HCT116 (cell line): Measurements from ENCODE around the gene ARAP1. TPM values are rescaled to one million over a fixed set of nuclear protein-coding genes. Genes with fewer than 3 reads are reported as not detected.

Source experiments
- ATAC-seq: fragments of 200-7000 bp; cut with Tn5 transposase; 2 replicates; pipeline ENCODE4 v1.9.1; 2020; ENCODE audit warnings: mild to moderate bottlenecking, moderate library complexity
- BruUV-seq: library from RNA; stranded (reverse); fragments of 400-500 nt; replicated peaks from 2 replicates; lab custom pipeline; 2021; lab: Mats Ljungman, UMichigan
- CTCF ChIA-PET: fragments of 300-600 bp; sonication (Branson Sonifier 250); formaldehyde crosslinking; loops from one replicate; lab custom pipeline; 2021; ENCODE audit warnings: antibody characterized with exemption; lab: Charles Lee
- POLR2A ChIA-PET: fragments of 300-600, 350-600 bp; sonication (Branson Sonifier 250); formaldehyde crosslinking; loops from one replicate; lab custom pipeline; 2021; ENCODE audit warnings: antibody characterized with exemption; lab: Charles Lee
- RAD21 ChIA-PET, 2 experiments: fragments of 300-600 bp; sonication (Branson Sonifier 250); formaldehyde crosslinking; loops; one replicate each; lab custom pipeline; 2023; ENCODE audit warnings: low total read pairs in 2 of 2; ENCODE audit not compliant: uncharacterized antibody in 2 of 2, unreplicated experiment in 2 of 2, low non-redundant PET in 1 of 2; lab: Charles Lee
- DNase-seq: peaks from one replicate; pipeline ENCODE4 v3.0.0-alpha.2; 2010; ENCODE audit warnings: low read depth, low spot score
- H2AFZ ChIP-seq: fragments of 200-600 bp; shearing (Covaris generic), sonication (generic); 2 replicates; pipeline ENCODE4 v1.6.1; 2017; ENCODE audit warnings: low read depth, mixed run types, mixed read lengths, antibody characterized with exemption, low read length; ENCODE audit not compliant: poor library complexity, severe bottlenecking
- H3K27ac ChIP-seq: 2 replicates; pipeline ENCODE4 v1.5.1; 2012; ENCODE audit warnings: low read depth, low read length
- H3K27me3 ChIP-seq: fragments of 200-600 bp; sonication (generic); 2 replicates; pipeline ENCODE4 v1.6.1; 2016; ENCODE audit warnings: mixed run types, low read length, mixed read lengths; ENCODE audit not compliant: insufficient read depth
- H3K36me3 ChIP-seq, 2 experiments: fragments of 200-500 bp in 1 of 2; fragments of 200-600 bp in 1 of 2; sonication (Bioruptor generic) in 1 of 2; sonication (generic) in 1 of 2; 2 replicates each; pipeline versions ENCODE4 v1.5.1 to v1.6.1; 2014 to 2016; ENCODE audit warnings: low read length in 2 of 2, inconsistent platforms in 1 of 2, mixed read lengths in 1 of 2, mixed run types in 1 of 2; ENCODE audit not compliant: insufficient read depth in 2 of 2, control insufficient read depth in 1 of 2
- H3K4me1 ChIP-seq, 2 experiments: fragments of 200-600 bp in 1 of 2; sonication (generic) in 1 of 2; 2 replicates each; pipeline versions ENCODE4 v1.5.1 to v1.6.1; 2012 to 2017; ENCODE audit warnings: low read length in 2 of 2, inconsistent platforms in 1 of 2, mild to moderate bottlenecking in 1 of 2, mixed read lengths in 1 of 2, mixed run types in 1 of 2, moderate library complexity in 1 of 2; ENCODE audit not compliant: insufficient read depth in 2 of 2, control insufficient read depth in 1 of 2
- H3K4me2 ChIP-seq: fragments of 200-600 bp; sonication (generic); 2 replicates; pipeline ENCODE4 v1.6.1; 2017; ENCODE audit warnings: mixed run types, low read length, mixed read lengths
- H3K4me3 ChIP-seq, 2 experiments: fragments of 200-600 bp in 1 of 2; sonication (generic) in 1 of 2; replicated peaks in 1 of 2; 2 replicates each; pipeline ENCODE4 v1.5.1; 2011 to 2016; ENCODE audit warnings: low read length in 2 of 2, control low read depth in 1 of 2, low read depth in 1 of 2, mild to moderate bottlenecking in 1 of 2, mixed read lengths in 1 of 2, mixed run types in 1 of 2
- H3K79me2 ChIP-seq: fragments of 200-600 bp; sonication (generic); 2 replicates; pipeline ENCODE4 v1.6.1; 2017; ENCODE audit warnings: mild to moderate bottlenecking, mixed run types, low read length, moderate library complexity, mixed read lengths; ENCODE audit not compliant: insufficient read depth
- H3K9ac ChIP-seq: fragments of 200-600 bp; sonication (generic); 2 replicates; pipeline ENCODE4 v1.6.1; 2016; ENCODE audit warnings: low read length, mixed read lengths
- H3K9me2 ChIP-seq: fragments of 200-600 bp; sonication (generic), shearing (Covaris generic); 2 replicates; pipeline ENCODE4 v1.6.1; 2017; ENCODE audit warnings: mixed run types, mild to moderate bottlenecking, moderate library complexity; ENCODE audit not compliant: insufficient read depth
- H3K9me3 ChIP-seq, 2 experiments: fragments of 200-500 bp in 1 of 2; fragments of 200-600 bp in 1 of 2; sonication (Bioruptor generic) in 1 of 2; sonication (generic) in 1 of 2; 2 replicates each; pipeline ENCODE4 v1.6.1; 2014 to 2017; ENCODE audit warnings: low read length in 2 of 2, mixed read lengths in 2 of 2, inconsistent platforms in 1 of 2, low read depth in 1 of 2, mild to moderate bottlenecking in 1 of 2, mixed run types in 1 of 2, moderate library complexity in 1 of 2; ENCODE audit not compliant: control insufficient read depth in 1 of 2, insufficient read depth in 1 of 2
- H4K20me1 ChIP-seq: fragments of 200-600 bp; sonication (generic), shearing (Covaris generic); 2 replicates; pipeline ENCODE4 v1.6.1; 2017; ENCODE audit warnings: mixed run types, mild to moderate bottlenecking, moderate library complexity; ENCODE audit not compliant: insufficient read depth
- CBX3 ChIP-seq: IDR thresholded peaks from 2 replicates; pipeline ENCODE4 v1.6.1; 2012; ENCODE audit warnings: low read depth
- CEBPB ChIP-seq: IDR thresholded peaks from 2 replicates; pipeline ENCODE4 v1.6.1; 2012; ENCODE audit warnings: low read depth
- ELF1 ChIP-seq: IDR thresholded peaks from 2 replicates; pipeline ENCODE4 v1.6.1; 2012; ENCODE audit warnings: low read depth, borderline replicate concordance
- EZH2 ChIP-seq: fragments of 200-600 bp; sonication (generic); IDR thresholded peaks from 2 replicates; pipeline ENCODE4 v1.6.1; 2017; ENCODE audit warnings: antibody characterized with exemption, mixed run types
- EZH2phosphoT487 ChIP-seq: fragments of 200-600 bp; IDR thresholded peaks from 2 replicates; pipeline ENCODE4 v1.6.1; 2018; ENCODE audit warnings: antibody characterized with exemption, borderline replicate concordance
- JUND ChIP-seq: IDR thresholded peaks from 2 replicates; pipeline ENCODE4 v1.6.1; 2012
- MAX ChIP-seq: IDR thresholded peaks from 2 replicates; pipeline ENCODE4 v1.6.1; 2012
- POLR2A ChIP-seq: IDR thresholded peaks from 2 replicates; pipeline ENCODE4 v1.7.0; 2011; ENCODE audit warnings: borderline replicate concordance; ENCODE audit not compliant: insufficient read depth, insufficient read length; ENCODE audit errors: extremely low read depth
- ZFX ChIP-seq: fragments of 450-650 bp; IDR thresholded peaks from 2 replicates; pipeline ENCODE4 v1.6.1; 2017
- intact Hi-C: fragments of 100-400 bp; cut with micrococcal nuclease; formaldehyde crosslinking; loops from 2 replicates; pipeline ENCODE4 v1.10.0; 2022
- total RNA-seq: library from RNA; stranded (reverse); gene quantifications from one replicate; pipeline ENCODE4 v1.2.1, GENCODE V29; 2021; ENCODE audit not compliant: unreplicated experiment
- TF ChIP-seq, protein P1 (sequence below): IDR thresholded peaks from 2 replicates; pipeline ENCODE4 v1.6.1; 2012; ENCODE audit warnings: low read depth

The ARAP1 gene
- total RNA-seq, 1 experiment from 2014 or later: 57.4 TPM

- Histone ChIP-seq H3K9me3 (peaks cover 9 to 15% of the 10 kb centered on the region in 2 experiments; a peak in 2 of 4 replicates), H3K27ac (no peak overlapping the region), H3K4me1 (no peaks in the 10 kb centered on the region; a peak in 1 of 4 replicates), H3K79me2 (no peaks in the 10 kb centered on the region), H3K9me2 (no peaks in the 10 kb centered on the region), H2AFZ (no peak overlapping the region), H3K36me3 (no peaks in the 10 kb centered on the region), H3K27me3 (peaks cover 35% of the 10 kb centered on the region), H4K20me1 (no peaks in the 10 kb centered on the region), H3K9ac (no peak overlapping the region), H3K4me2 (no peak overlapping the region), H3K4me3 (no peak overlapping the region)
- intact Hi-C loops: no loop called here
- no peak for ATAC-seq
- RAD21 ChIA-PET: no interaction called here
- CTCF ChIA-PET: interaction anchor here (2.5 kb wide), 1 partner anchor 13 kb away, joined by 12 read pairs; no protein-coding TSS in a partner anchor
- no peak for DNase-seq
- POLR2A ChIA-PET: no interaction called here
- TF ChIP-seq EZH2phosphoT487: no peak
- no peak for TF ChIP-seq JUND
- TF ChIP-seq CBX3: no peak
- no peak for TF ChIP-seq POLR2A
- no peak for TF ChIP-seq ZFX
- TF ChIP-seq MAX: no peak
- TF ChIP-seq, protein P1, sequence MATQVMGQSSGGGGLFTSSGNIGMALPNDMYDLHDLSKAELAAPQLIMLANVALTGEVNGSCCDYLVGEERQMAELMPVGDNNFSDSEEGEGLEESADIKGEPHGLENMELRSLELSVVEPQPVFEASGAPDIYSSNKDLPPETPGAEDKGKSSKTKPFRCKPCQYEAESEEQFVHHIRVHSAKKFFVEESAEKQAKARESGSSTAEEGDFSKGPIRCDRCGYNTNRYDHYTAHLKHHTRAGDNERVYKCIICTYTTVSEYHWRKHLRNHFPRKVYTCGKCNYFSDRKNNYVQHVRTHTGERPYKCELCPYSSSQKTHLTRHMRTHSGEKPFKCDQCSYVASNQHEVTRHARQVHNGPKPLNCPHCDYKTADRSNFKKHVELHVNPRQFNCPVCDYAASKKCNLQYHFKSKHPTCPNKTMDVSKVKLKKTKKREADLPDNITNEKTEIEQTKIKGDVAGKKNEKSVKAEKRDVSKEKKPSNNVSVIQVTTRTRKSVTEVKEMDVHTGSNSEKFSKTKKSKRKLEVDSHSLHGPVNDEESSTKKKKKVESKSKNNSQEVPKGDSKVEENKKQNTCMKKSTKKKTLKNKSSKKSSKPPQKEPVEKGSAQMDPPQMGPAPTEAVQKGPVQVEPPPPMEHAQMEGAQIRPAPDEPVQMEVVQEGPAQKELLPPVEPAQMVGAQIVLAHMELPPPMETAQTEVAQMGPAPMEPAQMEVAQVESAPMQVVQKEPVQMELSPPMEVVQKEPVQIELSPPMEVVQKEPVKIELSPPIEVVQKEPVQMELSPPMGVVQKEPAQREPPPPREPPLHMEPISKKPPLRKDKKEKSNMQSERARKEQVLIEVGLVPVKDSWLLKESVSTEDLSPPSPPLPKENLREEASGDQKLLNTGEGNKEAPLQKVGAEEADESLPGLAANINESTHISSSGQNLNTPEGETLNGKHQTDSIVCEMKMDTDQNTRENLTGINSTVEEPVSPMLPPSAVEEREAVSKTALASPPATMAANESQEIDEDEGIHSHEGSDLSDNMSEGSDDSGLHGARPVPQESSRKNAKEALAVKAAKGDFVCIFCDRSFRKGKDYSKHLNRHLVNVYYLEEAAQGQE: no peak
- TF ChIP-seq ELF1: no peak
- TF ChIP-seq CEBPB: no peak
- no peak for TF ChIP-seq EZH2
- TF ChIP-seq, all 23 proteins: peak for 0
- no TSS peak for BruUV-seq
Measured at GRCh38 chr11:72671152-72672099, 80.8 kb downstream of the ARAP1 start.
